GM23338 (cell line): ENCODE data around the gene SYCN. TPM values are rescaled to one million over a fixed set of nuclear protein-coding genes. Genes with fewer than 3 reads are reported as not detected.

Source experiments
- ATAC-seq: fragments of 200-7000 bp; cut with Tn5 transposase; 3 replicates; pipeline ENCODE4 v1.9.1; 2020
- DNase-seq: peaks from one replicate; pipeline ENCODE4 v3.0.0-alpha.2; 2015; ENCODE audit warnings: low spot score
- H2AFZ ChIP-seq: fragments of 200-600 bp; sonication (generic); 2 replicates; pipeline ENCODE4 v1.8.0; 2016; ENCODE audit warnings: antibody characterized with exemption, mild to moderate bottlenecking, moderate library complexity
- H3F3A ChIP-seq: fragments of 200-600 bp; sonication (generic); replicated peaks from 2 replicates; pipeline ENCODE4 v1.8.0; 2017; ENCODE audit warnings: antibody characterized with exemption, mixed run types, low read depth
- H3K27ac ChIP-seq: fragments of 200-600 bp; sonication (generic); 2 replicates; pipeline ENCODE4 v1.6.1; 2016; ENCODE audit warnings: low read depth
- H3K27me3 ChIP-seq: fragments of 200-600 bp; sonication (generic); 2 replicates; pipeline ENCODE4 v1.8.0; 2016; ENCODE audit warnings: mild to moderate bottlenecking, mixed run types, moderate library complexity; ENCODE audit not compliant: insufficient read depth
- H3K36me3 ChIP-seq: fragments of 200-600 bp; sonication (generic); 2 replicates; pipeline ENCODE4 v1.8.0; 2016; ENCODE audit warnings: mild to moderate bottlenecking; ENCODE audit not compliant: insufficient read depth
- H3K4me1 ChIP-seq: fragments of 200-600 bp; sonication (generic); 2 replicates; pipeline ENCODE4 v1.8.0; 2016; ENCODE audit warnings: mild to moderate bottlenecking, moderate library complexity; ENCODE audit not compliant: insufficient read depth
- H3K4me2 ChIP-seq: fragments of 200-600 bp; sonication (generic); 2 replicates; pipeline ENCODE4 v1.7.1; 2017; ENCODE audit warnings: mixed run types
- H3K4me3 ChIP-seq: fragments of 200-600 bp; sonication (generic); 2 replicates; pipeline ENCODE4 v1.6.1; 2016; ENCODE audit warnings: mixed run types
- H3K79me2 ChIP-seq: fragments of 200-600 bp; sonication (generic); replicated peaks from 2 replicates; pipeline ENCODE4 v1.8.0; 2017; ENCODE audit warnings: mild to moderate bottlenecking; ENCODE audit not compliant: insufficient read depth
- H3K9me2 ChIP-seq: fragments of 200-600 bp; sonication (generic); 2 replicates; pipeline ENCODE4 v1.8.0; 2017; ENCODE audit not compliant: insufficient read depth
- H4K20me1 ChIP-seq: fragments of 200-600 bp; sonication (generic); replicated peaks from 2 replicates; pipeline ENCODE4 v1.8.0; 2017; ENCODE audit warnings: mild to moderate bottlenecking; ENCODE audit not compliant: insufficient read depth
- H3K27ac Mint-ChIP-seq: 2 replicates; pipeline ENCODE4 v1.8.0; 2020; ENCODE audit warnings: inconsistent platforms, mild to moderate bottlenecking, moderate library complexity, mixed read lengths
- H3K27me3 Mint-ChIP-seq: 3 replicates; pipeline ENCODE4 v1.8.0; 2022; ENCODE audit warnings: low read depth, mild to moderate bottlenecking, moderate library complexity, mixed read lengths, inconsistent platforms; ENCODE audit not compliant: insufficient read depth, poor library complexity
- H3K36me3 Mint-ChIP-seq: 3 replicates; pipeline ENCODE4 v1.8.0; 2021; ENCODE audit warnings: low read depth, mild to moderate bottlenecking, inconsistent platforms, moderate library complexity, mixed read lengths
- H3K4me1 Mint-ChIP-seq: 3 replicates; pipeline ENCODE4 v1.8.0; 2020; ENCODE audit warnings: mild to moderate bottlenecking, inconsistent platforms, mixed read lengths
- H3K4me3 Mint-ChIP-seq: 3 replicates; pipeline ENCODE4 v1.8.0; 2021; ENCODE audit warnings: moderate library complexity, mild to moderate bottlenecking, inconsistent platforms, mixed read lengths
- H3K9me3 Mint-ChIP-seq: 3 replicates; pipeline ENCODE4 v1.8.0; 2020; ENCODE audit warnings: moderate library complexity, mild to moderate bottlenecking, inconsistent platforms, mixed read lengths
- CREB1 ChIP-seq: fragments of 250-450 bp; sonication (Bioruptor Pico); IDR thresholded peaks from 2 replicates; pipeline ENCODE4 v1.5.0; 2020; ENCODE audit warnings: low read depth, mild to moderate bottlenecking, moderate library complexity
- ETS1 ChIP-seq: IDR thresholded peaks from 2 replicates; pipeline ENCODE4 v1.6.1; 2016; ENCODE audit warnings: antibody characterized with exemption
- EZH2 ChIP-seq: fragments of 200-600 bp; sonication (generic); IDR thresholded peaks from one replicate; pipeline ENCODE4 v1.8.0; 2017; ENCODE audit warnings: antibody characterized with exemption, mild to moderate bottlenecking, low read depth; ENCODE audit not compliant: unreplicated experiment
- EZH2phosphoT487 ChIP-seq: fragments of 200-600 bp; sonication (generic); IDR thresholded peaks from one replicate; pipeline ENCODE4 v1.8.1; 2018; ENCODE audit warnings: antibody characterized with exemption; ENCODE audit not compliant: unreplicated experiment
- JUNB ChIP-seq: IDR thresholded peaks from one replicate; pipeline ENCODE4 v1.6.1; 2016; ENCODE audit warnings: antibody characterized with exemption; ENCODE audit not compliant: unreplicated experiment
- NANOG ChIP-seq: IDR thresholded peaks from 2 replicates; pipeline ENCODE4 v1.6.1; 2016; ENCODE audit warnings: antibody characterized with exemption, borderline replicate concordance
- POLR2AphosphoS5 ChIP-seq: IDR thresholded peaks from 2 replicates; pipeline ENCODE4 v1.6.1; 2016; ENCODE audit warnings: antibody characterized with exemption, low read depth
- REST ChIP-seq: IDR thresholded peaks from one replicate; pipeline ENCODE4 v1.6.1; 2018; ENCODE audit warnings: antibody characterized with exemption; ENCODE audit not compliant: unreplicated experiment
- STAT1 ChIP-seq: IDR thresholded peaks from one replicate; pipeline ENCODE4 v1.6.1; 2016; ENCODE audit warnings: antibody characterized with exemption; ENCODE audit not compliant: unreplicated experiment
- ZNF114 ChIP-seq: fragments of 250-450 bp; sonication (Bioruptor Pico); IDR thresholded peaks from 2 replicates; pipeline ENCODE4 v1.5.0; 2020; ENCODE audit warnings: mild to moderate bottlenecking, moderate library complexity
- ZNF331 ChIP-seq: fragments of 250-450 bp; sonication (Bioruptor Pico); IDR thresholded peaks from 2 replicates; pipeline ENCODE4 v1.5.0; 2020; ENCODE audit warnings: low read depth, mild to moderate bottlenecking, moderate library complexity
- polyA plus RNA-seq: library from polyadenylated mRNA; unstranded; fragments of >200 nt; fragmentation: Nextera tagmentation; extraction: Ambion mirVana; gene quantifications from 2 replicates; pipeline ENCODE4 v1.2.1, GENCODE V29; 2016
- total RNA-seq: library from RNA; depleted of rRNA; stranded (reverse); fragments of >200 nt; shearing (Covaris generic); gene quantifications from 2 replicates; pipeline ENCODE4 v1.2.3, GENCODE V29; 2014
- TF ChIP-seq, protein P1 (sequence below), 2 experiments: fragments of 200-600 bp in 1 of 2; sonication (generic) in 1 of 2; conservative IDR thresholded peaks; 2 replicates each; pipeline versions ENCODE4 v1.5.1 to v1.6.1; 2016 to 2017; ENCODE audit warnings: antibody characterized with exemption in 2 of 2, low read depth in 2 of 2, mild to moderate bottlenecking in 2 of 2, moderate library complexity in 1 of 2
- TF ChIP-seq, protein P2 (sequence below): fragments of 250-450 bp; sonication (Bioruptor Pico); IDR thresholded peaks from 2 replicates; pipeline ENCODE4 v1.5.0; 2020; ENCODE audit warnings: mild to moderate bottlenecking, moderate library complexity

Gene SYCN
- total and polyA plus RNA-seq, 2 experiments from 2014 or later: not detected

DNA sequence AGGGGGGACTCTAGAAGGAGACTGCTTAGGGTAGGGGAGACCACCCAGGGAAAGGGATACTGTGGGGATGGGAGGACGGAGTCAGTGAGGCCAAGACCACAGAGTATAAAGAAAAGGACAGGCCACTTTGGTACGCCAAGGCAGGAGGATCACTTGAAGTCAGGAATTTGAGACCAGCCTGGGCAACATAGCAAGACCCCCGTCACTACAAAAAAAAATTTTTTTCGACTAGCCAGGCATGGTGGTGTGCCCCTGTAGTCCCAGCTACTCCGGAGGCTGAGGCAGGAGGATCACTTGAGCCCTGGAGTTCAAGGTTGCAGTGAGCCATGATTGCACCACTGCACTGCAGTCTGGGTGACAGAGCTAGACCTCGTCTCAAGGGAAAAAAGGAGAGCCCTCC, 34.1 kb upstream of the SYCN start:
- Histone ChIP-seq H3K4me2 (no peak overlapping the region), H3K36me3 (no peaks in the 10 kb centered on the region), H3K27ac (no peak overlapping the region), H3K79me2 (no peaks in the 10 kb centered on the region), H2AFZ (no peak overlapping the region), H3F3A (no peaks in the 10 kb centered on the region), H3K9me2 (no peaks in the 10 kb centered on the region), H3K27me3 (peaks cover 18% of the 10 kb centered on the region; the same call in 1 of the 2 replicates), H3K4me3 (no peak overlapping the region), H3K4me1 (no peaks in the 10 kb centered on the region), H4K20me1 (no peaks in the 10 kb centered on the region)
- no peak for ATAC-seq
- H3K9me3 Mint-ChIP-seq: no peaks in the 10 kb centered on the region
- peaks cover 5% of the 10 kb centered on the region for H3K27me3 Mint-ChIP-seq
- DNase-seq: no peak
- no peak overlapping the region for H3K27ac Mint-ChIP-seq
- H3K4me3 Mint-ChIP-seq: no peak overlapping the region
- TF ChIP-seq ZNF114 (CRISPR knock-in tag): no peak
- no peak for TF ChIP-seq EZH2
- TF ChIP-seq, protein P1, sequence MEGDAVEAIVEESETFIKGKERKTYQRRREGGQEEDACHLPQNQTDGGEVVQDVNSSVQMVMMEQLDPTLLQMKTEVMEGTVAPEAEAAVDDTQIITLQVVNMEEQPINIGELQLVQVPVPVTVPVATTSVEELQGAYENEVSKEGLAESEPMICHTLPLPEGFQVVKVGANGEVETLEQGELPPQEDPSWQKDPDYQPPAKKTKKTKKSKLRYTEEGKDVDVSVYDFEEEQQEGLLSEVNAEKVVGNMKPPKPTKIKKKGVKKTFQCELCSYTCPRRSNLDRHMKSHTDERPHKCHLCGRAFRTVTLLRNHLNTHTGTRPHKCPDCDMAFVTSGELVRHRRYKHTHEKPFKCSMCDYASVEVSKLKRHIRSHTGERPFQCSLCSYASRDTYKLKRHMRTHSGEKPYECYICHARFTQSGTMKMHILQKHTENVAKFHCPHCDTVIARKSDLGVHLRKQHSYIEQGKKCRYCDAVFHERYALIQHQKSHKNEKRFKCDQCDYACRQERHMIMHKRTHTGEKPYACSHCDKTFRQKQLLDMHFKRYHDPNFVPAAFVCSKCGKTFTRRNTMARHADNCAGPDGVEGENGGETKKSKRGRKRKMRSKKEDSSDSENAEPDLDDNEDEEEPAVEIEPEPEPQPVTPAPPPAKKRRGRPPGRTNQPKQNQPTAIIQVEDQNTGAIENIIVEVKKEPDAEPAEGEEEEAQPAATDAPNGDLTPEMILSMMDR (conservative IDR thresholded peaks at IDR 0.05; ENCODE audit: low read depth in 2 of 2): no peak
- TF ChIP-seq ETS1: no peak
- no peak for TF ChIP-seq ZNF331
- TF ChIP-seq REST: no peak
- TF ChIP-seq POLR2AphosphoS5: no peak
- TF ChIP-seq NANOG: no peak
- TF ChIP-seq STAT1: no peak
- no peak for TF ChIP-seq JUNB
- TF ChIP-seq, protein P2, sequence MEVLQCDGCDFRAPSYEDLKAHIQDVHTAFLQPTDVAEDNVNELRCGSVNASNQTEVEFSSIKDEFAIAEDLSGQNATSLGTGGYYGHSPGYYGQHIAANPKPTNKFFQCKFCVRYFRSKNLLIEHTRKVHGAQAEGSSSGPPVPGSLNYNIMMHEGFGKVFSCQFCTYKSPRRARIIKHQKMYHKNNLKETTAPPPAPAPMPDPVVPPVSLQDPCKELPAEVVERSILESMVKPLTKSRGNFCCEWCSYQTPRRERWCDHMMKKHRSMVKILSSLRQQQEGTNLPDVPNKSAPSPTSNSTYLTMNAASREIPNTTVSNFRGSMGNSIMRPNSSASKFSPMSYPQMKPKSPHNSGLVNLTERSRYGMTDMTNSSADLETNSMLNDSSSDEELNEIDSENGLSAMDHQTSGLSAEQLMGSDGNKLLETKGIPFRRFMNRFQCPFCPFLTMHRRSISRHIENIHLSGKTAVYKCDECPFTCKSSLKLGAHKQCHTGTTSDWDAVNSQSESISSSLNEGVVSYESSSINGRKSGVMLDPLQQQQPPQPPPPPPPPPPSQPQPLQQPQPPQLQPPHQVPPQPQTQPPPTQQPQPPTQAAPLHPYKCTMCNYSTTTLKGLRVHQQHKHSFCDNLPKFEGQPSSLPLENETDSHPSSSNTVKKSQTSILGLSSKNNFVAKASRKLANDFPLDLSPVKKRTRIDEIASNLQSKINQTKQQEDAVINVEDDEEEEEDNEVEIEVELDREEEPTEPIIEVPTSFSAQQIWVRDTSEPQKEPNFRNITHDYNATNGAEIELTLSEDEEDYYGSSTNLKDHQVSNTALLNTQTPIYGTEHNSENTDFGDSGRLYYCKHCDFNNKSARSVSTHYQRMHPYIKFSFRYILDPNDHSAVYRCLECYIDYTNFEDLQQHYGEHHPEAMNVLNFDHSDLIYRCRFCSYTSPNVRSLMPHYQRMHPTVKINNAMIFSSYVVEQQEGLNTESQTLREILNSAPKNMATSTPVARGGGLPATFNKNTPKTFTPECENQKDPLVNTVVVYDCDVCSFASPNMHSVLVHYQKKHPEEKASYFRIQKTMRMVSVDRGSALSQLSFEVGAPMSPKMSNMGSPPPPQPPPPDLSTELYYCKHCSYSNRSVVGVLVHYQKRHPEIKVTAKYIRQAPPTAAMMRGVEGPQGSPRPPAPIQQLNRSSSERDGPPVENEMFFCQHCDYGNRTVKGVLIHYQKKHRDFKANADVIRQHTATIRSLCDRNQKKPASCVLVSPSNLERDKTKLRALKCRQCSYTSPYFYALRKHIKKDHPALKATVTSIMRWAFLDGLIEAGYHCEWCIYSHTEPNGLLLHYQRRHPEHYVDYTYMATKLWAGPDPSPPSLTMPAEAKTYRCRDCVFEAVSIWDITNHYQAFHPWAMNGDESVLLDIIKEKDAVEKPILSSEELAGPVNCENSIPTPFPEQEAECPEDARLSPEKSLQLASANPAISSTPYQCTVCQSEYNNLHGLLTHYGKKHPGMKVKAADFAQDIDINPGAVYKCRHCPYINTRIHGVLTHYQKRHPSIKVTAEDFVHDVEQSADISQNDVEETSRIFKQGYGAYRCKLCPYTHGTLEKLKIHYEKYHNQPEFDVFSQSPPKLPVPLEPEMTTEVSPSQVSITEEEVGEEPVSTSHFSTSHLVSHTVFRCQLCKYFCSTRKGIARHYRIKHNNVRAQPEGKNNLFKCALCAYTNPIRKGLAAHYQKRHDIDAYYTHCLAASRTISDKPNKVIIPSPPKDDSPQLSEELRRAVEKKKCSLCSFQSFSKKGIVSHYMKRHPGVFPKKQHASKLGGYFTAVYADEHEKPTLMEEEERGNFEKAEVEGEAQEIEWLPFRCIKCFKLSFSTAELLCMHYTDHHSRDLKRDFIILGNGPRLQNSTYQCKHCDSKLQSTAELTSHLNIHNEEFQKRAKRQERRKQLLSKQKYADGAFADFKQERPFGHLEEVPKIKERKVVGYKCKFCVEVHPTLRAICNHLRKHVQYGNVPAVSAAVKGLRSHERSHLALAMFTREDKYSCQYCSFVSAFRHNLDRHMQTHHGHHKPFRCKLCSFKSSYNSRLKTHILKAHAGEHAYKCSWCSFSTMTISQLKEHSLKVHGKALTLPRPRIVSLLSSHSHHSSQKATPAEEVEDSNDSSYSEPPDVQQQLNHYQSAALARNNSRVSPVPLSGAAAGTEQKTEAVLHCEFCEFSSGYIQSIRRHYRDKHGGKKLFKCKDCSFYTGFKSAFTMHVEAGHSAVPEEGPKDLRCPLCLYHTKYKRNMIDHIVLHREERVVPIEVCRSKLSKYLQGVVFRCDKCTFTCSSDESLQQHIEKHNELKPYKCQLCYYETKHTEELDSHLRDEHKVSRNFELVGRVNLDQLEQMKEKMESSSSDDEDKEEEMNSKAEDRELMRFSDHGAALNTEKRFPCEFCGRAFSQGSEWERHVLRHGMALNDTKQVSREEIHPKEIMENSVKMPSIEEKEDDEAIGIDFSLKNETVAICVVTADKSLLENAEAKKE (CRISPR knock-in tag): no peak
- no peak for TF ChIP-seq EZH2phosphoT487
- TF ChIP-seq CREB1: no peak
- no peaks in the 10 kb centered on the region; the same call in 2 of the 3 replicates for H3K36me3 Mint-ChIP-seq
- no peaks in the 10 kb centered on the region; the same call in 2 of the 3 replicates for H3K4me1 Mint-ChIP-seq
